Measurements from ENCODE around the gene INPP5A. TPM values are rescaled to one million over a fixed set of nuclear protein-coding genes. Genes with fewer than 3 reads are reported as not detected.

INPP5A gene
- total RNA-seq, 1 experiment from 2014 or later, result 22.6 TPM

DNA sequence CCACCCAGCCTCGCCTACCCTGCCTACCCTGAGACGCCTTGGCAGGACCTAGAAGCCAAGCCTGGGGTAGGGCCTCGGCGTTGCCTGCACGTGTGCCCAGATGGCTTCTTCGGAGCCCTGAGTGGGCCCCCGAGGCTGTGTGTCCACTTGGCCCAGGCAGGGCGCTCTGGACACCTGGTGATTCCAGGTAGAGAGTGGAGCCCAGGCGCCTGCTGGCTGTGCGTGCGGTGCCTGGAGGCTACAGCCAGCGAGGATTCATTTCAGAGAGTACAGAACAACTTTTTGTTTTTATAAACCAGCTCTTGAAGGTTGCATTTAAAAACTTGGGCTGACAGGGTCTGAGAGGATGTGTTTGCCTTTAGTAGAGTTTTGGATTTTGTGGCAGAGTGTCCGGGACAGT is 208.4 kb downstream of the INPP5A start:
- no peaks in the 10 kb centered on the region for H3K79me2 ChIP-seq (ENCODE audit: low read length)
- no peaks in the 10 kb centered on the region for H3K27me3 ChIP-seq (ENCODE audit: low read length)
- no peaks in the 10 kb centered on the region; the same call in 1 of the 2 replicates for H3K36me3 ChIP-seq (ENCODE audit: low read depth, low read length)
- BruUV-seq (replicated peaks), result no TSS peak
- ATAC-seq (no peak), DNase-seq (no peak)
- no peak overlapping the region for H3K4me2 ChIP-seq (ENCODE audit: low read length)
- H2AFZ ChIP-seq (ENCODE audit: low read length), result no peak overlapping the region
- POLR2A ChIA-PET (ENCODE audit: unreplicated experiment), result no interaction called here
- no peak overlapping the region for H3K4me3 ChIP-seq (ENCODE audit: low read length)
- H4K20me1 ChIP-seq (ENCODE audit: low read length), result no peaks in the 10 kb centered on the region
- H3K4me1 ChIP-seq (ENCODE audit: insufficient read depth, low read length), result no peaks in the 10 kb centered on the region
- no peaks in the 10 kb centered on the region for H3F3A ChIP-seq (ENCODE audit: low read length, unreplicated experiment)
- no peaks in the 10 kb centered on the region for H3K9me2 ChIP-seq (replicated peaks; ENCODE audit: low read length)
- H3K27ac ChIP-seq (ENCODE audit: low read length), result no peak overlapping the region
- no peak overlapping the region for H3K9ac ChIP-seq (ENCODE audit: low read length)
- TF ChIP-seq, protein P1, sequence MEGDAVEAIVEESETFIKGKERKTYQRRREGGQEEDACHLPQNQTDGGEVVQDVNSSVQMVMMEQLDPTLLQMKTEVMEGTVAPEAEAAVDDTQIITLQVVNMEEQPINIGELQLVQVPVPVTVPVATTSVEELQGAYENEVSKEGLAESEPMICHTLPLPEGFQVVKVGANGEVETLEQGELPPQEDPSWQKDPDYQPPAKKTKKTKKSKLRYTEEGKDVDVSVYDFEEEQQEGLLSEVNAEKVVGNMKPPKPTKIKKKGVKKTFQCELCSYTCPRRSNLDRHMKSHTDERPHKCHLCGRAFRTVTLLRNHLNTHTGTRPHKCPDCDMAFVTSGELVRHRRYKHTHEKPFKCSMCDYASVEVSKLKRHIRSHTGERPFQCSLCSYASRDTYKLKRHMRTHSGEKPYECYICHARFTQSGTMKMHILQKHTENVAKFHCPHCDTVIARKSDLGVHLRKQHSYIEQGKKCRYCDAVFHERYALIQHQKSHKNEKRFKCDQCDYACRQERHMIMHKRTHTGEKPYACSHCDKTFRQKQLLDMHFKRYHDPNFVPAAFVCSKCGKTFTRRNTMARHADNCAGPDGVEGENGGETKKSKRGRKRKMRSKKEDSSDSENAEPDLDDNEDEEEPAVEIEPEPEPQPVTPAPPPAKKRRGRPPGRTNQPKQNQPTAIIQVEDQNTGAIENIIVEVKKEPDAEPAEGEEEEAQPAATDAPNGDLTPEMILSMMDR (conservative IDR thresholded peaks at IDR 0.05; ENCODE audit: low read depth, low read length), result no peak
- TF ChIP-seq EZH2phosphoT487 (IDR thresholded peaks at IDR 0.05; ENCODE audit: borderline replicate concordance, low read length), result no peak
- TF ChIP-seq EZH2 (IDR thresholded peaks at IDR 0.05; ENCODE audit: low read length, unreplicated experiment), result no peak
- CTCF ChIA-PET, result no interaction called here
- H3K9me3 ChIP-seq (ENCODE audit: low read length), result no peaks in the 10 kb centered on the region
- intact Hi-C loops (cut with micrococcal nuclease), result no loop called here

DNA sequence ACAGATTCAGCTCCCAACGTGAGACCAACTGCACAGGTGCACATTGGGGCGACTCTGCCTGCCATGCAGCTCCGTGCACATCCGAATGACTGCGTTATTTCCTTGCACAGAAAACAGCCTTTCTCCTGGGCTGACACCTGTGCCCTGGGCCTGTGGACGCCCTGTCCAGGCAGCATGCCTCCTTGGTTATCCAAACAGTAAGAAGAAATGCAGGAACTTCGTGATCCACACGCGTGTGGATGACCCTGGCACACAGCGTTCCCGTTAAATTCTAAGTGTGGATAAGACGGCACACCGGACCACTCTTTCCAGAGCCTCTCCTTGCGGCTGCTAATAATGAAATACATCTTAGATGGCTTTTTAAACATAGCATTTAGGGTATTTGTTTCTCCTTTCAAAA is 208.8 kb downstream of the INPP5A start:
- TF ChIP-seq, protein P1 (conservative IDR thresholded peaks at IDR 0.05; ENCODE audit: low read depth, low read length), result no peak
- no peak for TF ChIP-seq EZH2 (IDR thresholded peaks at IDR 0.05; ENCODE audit: low read length, unreplicated experiment)
- TF ChIP-seq EZH2phosphoT487 (IDR thresholded peaks at IDR 0.05; ENCODE audit: borderline replicate concordance, low read length), result no peak
- CTCF ChIA-PET, result no interaction called here
- H3K36me3 ChIP-seq (ENCODE audit: low read depth, low read length), result no peaks in the 10 kb centered on the region; the same call in 1 of the 2 replicates
- H3K9me2 ChIP-seq (replicated peaks; ENCODE audit: low read length), result no peaks in the 10 kb centered on the region
- H3K4me1 ChIP-seq (ENCODE audit: insufficient read depth, low read length), result no peaks in the 10 kb centered on the region
- H3K9me3 ChIP-seq (ENCODE audit: low read length), result no peaks in the 10 kb centered on the region
- no peaks in the 10 kb centered on the region for H4K20me1 ChIP-seq (ENCODE audit: low read length)
- no peaks in the 10 kb centered on the region for H3F3A ChIP-seq (ENCODE audit: low read length, unreplicated experiment)
- H3K79me2 ChIP-seq (ENCODE audit: low read length), result no peaks in the 10 kb centered on the region
- no peaks in the 10 kb centered on the region for H3K27me3 ChIP-seq (ENCODE audit: low read length)
- ATAC-seq, result no peak
- H3K4me3 ChIP-seq (ENCODE audit: low read length), result no peak overlapping the region
- H3K9ac ChIP-seq (ENCODE audit: low read length), result no peak overlapping the region
- no peak overlapping the region for H3K4me2 ChIP-seq (ENCODE audit: low read length)
- intact Hi-C loops (cut with micrococcal nuclease), result no loop called here
- DNase-seq, result no peak
- no peak overlapping the region for H3K27ac ChIP-seq (ENCODE audit: low read length)
- no peak overlapping the region for H2AFZ ChIP-seq (ENCODE audit: low read length)
- POLR2A ChIA-PET (ENCODE audit: unreplicated experiment), result no interaction called here
- no TSS peak for BruUV-seq (replicated peaks)

DNA sequence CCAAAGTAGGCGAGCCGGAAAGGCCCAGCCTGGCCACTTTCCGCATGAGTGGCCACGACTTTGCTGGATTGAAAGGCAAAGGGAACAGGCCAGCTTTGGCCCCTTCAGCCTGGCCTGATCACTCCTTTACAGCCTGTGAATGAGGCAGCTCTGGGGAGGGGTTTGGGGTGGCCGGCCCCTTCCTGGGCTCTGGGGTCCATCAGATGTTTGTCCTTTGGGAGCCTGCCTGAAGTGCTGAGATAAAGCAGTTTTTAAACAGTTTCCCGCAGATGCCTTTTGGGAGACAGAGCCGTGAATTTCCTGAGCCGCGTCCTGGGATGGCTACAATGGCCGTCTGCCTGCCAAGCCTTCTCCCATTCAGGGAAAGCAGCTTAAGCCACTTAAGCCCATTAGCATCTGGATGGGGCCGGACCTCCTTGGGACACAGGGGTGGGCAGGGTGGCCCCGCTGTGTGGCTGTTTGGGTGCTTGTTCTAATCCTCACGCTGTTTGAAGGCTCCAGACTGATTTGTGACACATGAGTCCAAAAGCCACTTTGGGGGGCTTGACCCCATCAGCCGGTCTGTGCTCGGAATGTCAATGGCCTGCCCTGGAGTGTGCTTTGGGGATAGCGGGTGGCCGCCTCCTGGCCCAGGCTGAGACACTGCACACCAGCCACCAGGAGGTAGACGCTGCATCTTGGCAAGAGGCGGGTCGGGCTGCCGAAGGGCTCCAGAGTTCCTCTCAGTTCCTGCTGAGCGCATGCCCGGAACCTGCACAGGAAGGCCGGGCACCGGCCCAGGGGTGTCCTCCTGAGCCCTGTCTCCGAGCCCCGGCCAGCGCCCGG is 209.4 kb downstream of the INPP5A start:
- H3K4me1 ChIP-seq (ENCODE audit: insufficient read depth, low read length), result no peaks in the 10 kb centered on the region
- ATAC-seq, result no peak
- no TSS peak for BruUV-seq (replicated peaks)
- no peak overlapping the region for H3K4me3 ChIP-seq (ENCODE audit: low read length)
- H3K9me3 ChIP-seq (ENCODE audit: low read length), result no peaks in the 10 kb centered on the region
- intact Hi-C loops (cut with micrococcal nuclease), result no loop called here
- H3K79me2 ChIP-seq (ENCODE audit: low read length), result no peaks in the 10 kb centered on the region
- no peak overlapping the region for H3K4me2 ChIP-seq (ENCODE audit: low read length)
- DNase-seq, result no peak
- no peak overlapping the region for H2AFZ ChIP-seq (ENCODE audit: low read length)
- H3K9me2 ChIP-seq (replicated peaks; ENCODE audit: low read length), result no peaks in the 10 kb centered on the region
- H3K9ac ChIP-seq (ENCODE audit: low read length), result no peak overlapping the region
- H3K36me3 ChIP-seq (ENCODE audit: low read depth, low read length), result no peaks in the 10 kb centered on the region; the same call in 1 of the 2 replicates
- H3K27ac ChIP-seq (ENCODE audit: low read length), result no peak overlapping the region
- no peaks in the 10 kb centered on the region for H3K27me3 ChIP-seq (ENCODE audit: low read length)
- ChIA-PET CTCF (no interaction called here), POLR2A (ENCODE audit: unreplicated experiment) (no interaction called here)
- H3F3A ChIP-seq (ENCODE audit: low read length, unreplicated experiment), result no peaks in the 10 kb centered on the region
- no peak for TF ChIP-seq EZH2phosphoT487 (IDR thresholded peaks at IDR 0.05; ENCODE audit: borderline replicate concordance, low read length)
- TF ChIP-seq, protein P1 (conservative IDR thresholded peaks at IDR 0.05; ENCODE audit: low read depth, low read length), result no peak
- TF ChIP-seq EZH2 (IDR thresholded peaks at IDR 0.05; ENCODE audit: low read length, unreplicated experiment), result no peak
- no peaks in the 10 kb centered on the region for H4K20me1 ChIP-seq (ENCODE audit: low read length)

Data from PC-3 (cell line).